ENCODE results near the gene MIOX.
"Not testable (repeated sequence)": the region's sequence is repeated elsewhere in the genome, so short reads cannot be mapped to it uniquely, and the experiment has no call there.

The MIOX gene

GRCh38 chr22:50519151-50519550 lies 32.5 kb downstream of the MIOX start:
- peaks cover 49% of the 10 kb centered on the region for H3K36me3 ChIP-seq (ENCODE audit: control insufficient read depth, insufficient read depth, low read length)
- no peak overlapping the region for H3K4me3 ChIP-seq (ENCODE audit: low read depth, low read length)
- H3K27me3 ChIP-seq (ENCODE audit: control insufficient read depth, insufficient read depth, low read length): no peaks in the 10 kb centered on the region
- H3K4me1 ChIP-seq (ENCODE audit: control insufficient read depth, insufficient read depth, low read length): no peaks in the 10 kb centered on the region
- H3K9me3 ChIP-seq (ENCODE audit: control insufficient read depth, insufficient read depth, low read length): no peaks in the 10 kb centered on the region
- no peak overlapping the region for H3K9ac ChIP-seq (ENCODE audit: low read depth, low read length)

- not testable (repeated sequence) for H3K4me3 ChIP-seq (ENCODE audit: low read depth, low read length); H3K9ac ChIP-seq (ENCODE audit: low read depth, low read length)
- H3K36me3 ChIP-seq (ENCODE audit: control insufficient read depth, insufficient read depth, low read length): peaks cover 47% of the 10 kb centered on the region
These were observed 33.5 kb downstream of the MIOX start for GRCh38 chr22:50520184-50520583.

GRCh38 chr22:50520826-50521453 lies 34.3 kb downstream of the MIOX start:
- Histone ChIP-seq H3K36me3 (ENCODE audit: control insufficient read depth, insufficient read depth, low read length) (peaks cover 47% of the 10 kb centered on the region), H3K9ac (ENCODE audit: low read depth, low read length) (no peak overlapping the region), H3K27me3 (ENCODE audit: control insufficient read depth, insufficient read depth, low read length) (no peaks in the 10 kb centered on the region)

More at GRCh38 chr22:50520184-50520583, 33.5 kb downstream of the MIOX start:
- not testable (repeated sequence) for H3K4me1 ChIP-seq (ENCODE audit: control insufficient read depth, insufficient read depth, low read length); H3K27me3 ChIP-seq (ENCODE audit: control insufficient read depth, insufficient read depth, low read length); H3K9me3 ChIP-seq (ENCODE audit: control insufficient read depth, insufficient read depth, low read length)

GRCh38 chr22:50521710-50522109 lies 35.1 kb downstream of the MIOX start:
- no peak overlapping the region for H3K9ac ChIP-seq (ENCODE audit: low read depth, low read length)
- no peaks in the 10 kb centered on the region for H3K9me3 ChIP-seq (ENCODE audit: control insufficient read depth, insufficient read depth, low read length)
- H3K27me3 ChIP-seq (ENCODE audit: control insufficient read depth, insufficient read depth, low read length): no peaks in the 10 kb centered on the region
- peaks cover 43% of the 10 kb centered on the region for H3K36me3 ChIP-seq (ENCODE audit: control insufficient read depth, insufficient read depth, low read length)
- H3K4me3 ChIP-seq (ENCODE audit: low read depth, low read length): no peak overlapping the region
- no peaks in the 10 kb centered on the region for H3K4me1 ChIP-seq (ENCODE audit: control insufficient read depth, insufficient read depth, low read length)

More at GRCh38 chr22:50520826-50521453, 34.3 kb downstream of the MIOX start:
- no peak overlapping the region for H3K4me3 ChIP-seq (ENCODE audit: low read depth, low read length)
- no peaks in the 10 kb centered on the region for H3K4me1 ChIP-seq (ENCODE audit: control insufficient read depth, insufficient read depth, low read length)
- no peaks in the 10 kb centered on the region for H3K9me3 ChIP-seq (ENCODE audit: control insufficient read depth, insufficient read depth, low read length)

- Histone ChIP-seq H3K4me1 (ENCODE audit: control insufficient read depth, insufficient read depth, low read length) (no peaks in the 10 kb centered on the region), H3K9me3 (ENCODE audit: control insufficient read depth, insufficient read depth, low read length) (no peaks in the 10 kb centered on the region), H3K9ac (ENCODE audit: low read depth, low read length) (no peak overlapping the region), H3K4me3 (ENCODE audit: low read depth, low read length) (no peak overlapping the region), H3K36me3 (ENCODE audit: control insufficient read depth, insufficient read depth, low read length) (peaks cover 38% of the 10 kb centered on the region), H3K27me3 (ENCODE audit: control insufficient read depth, insufficient read depth, low read length) (peaks cover 4% of the 10 kb centered on the region)
These were observed 35.6 kb downstream of the MIOX start for GRCh38 chr22:50522208-50522805.

GRCh38 chr22:50522806-50523438 lies 36.3 kb downstream of the MIOX start:
- no peak overlapping the region for H3K4me3 ChIP-seq (ENCODE audit: low read depth, low read length)

GRCh38 chr22:50523458-50523805 lies 36.8 kb downstream of the MIOX start:
- peaks cover 15% of the 10 kb centered on the region for H3K27me3 ChIP-seq (ENCODE audit: control insufficient read depth, insufficient read depth, low read length)
- H3K4me1 ChIP-seq (ENCODE audit: control insufficient read depth, insufficient read depth, low read length): no peaks in the 10 kb centered on the region
- no peak overlapping the region for H3K4me3 ChIP-seq (ENCODE audit: low read depth, low read length)
- H3K36me3 ChIP-seq (ENCODE audit: control insufficient read depth, insufficient read depth, low read length): peaks cover 29% of the 10 kb centered on the region
- H3K9ac ChIP-seq (ENCODE audit: low read depth, low read length): no peak overlapping the region
- no peaks in the 10 kb centered on the region for H3K9me3 ChIP-seq (ENCODE audit: control insufficient read depth, insufficient read depth, low read length)

More at GRCh38 chr22:50522806-50523438, 36.3 kb downstream of the MIOX start:
- no peak overlapping the region for H3K9ac ChIP-seq (ENCODE audit: low read depth, low read length)
- H3K36me3 ChIP-seq (ENCODE audit: control insufficient read depth, insufficient read depth, low read length): peaks cover 31% of the 10 kb centered on the region
- H3K4me1 ChIP-seq (ENCODE audit: control insufficient read depth, insufficient read depth, low read length): no peaks in the 10 kb centered on the region
- peaks cover 10% of the 10 kb centered on the region for H3K27me3 ChIP-seq (ENCODE audit: control insufficient read depth, insufficient read depth, low read length)
- no peaks in the 10 kb centered on the region for H3K9me3 ChIP-seq (ENCODE audit: control insufficient read depth, insufficient read depth, low read length)

- peak overlapping the region; percentile 87 for H3K9ac ChIP-seq (ENCODE audit: low read depth, low read length)
- H3K9me3 ChIP-seq (ENCODE audit: control insufficient read depth, insufficient read depth, low read length): no peaks in the 10 kb centered on the region
- H3K4me1 ChIP-seq (ENCODE audit: control insufficient read depth, insufficient read depth, low read length): no peaks in the 10 kb centered on the region
- H3K27me3 ChIP-seq (ENCODE audit: control insufficient read depth, insufficient read depth, low read length): peaks cover 22% of the 10 kb centered on the region
- H3K4me3 ChIP-seq (ENCODE audit: low read depth, low read length): peak overlapping the region; percentile 76
- H3K36me3 ChIP-seq (ENCODE audit: control insufficient read depth, insufficient read depth, low read length): peaks cover 28% of the 10 kb centered on the region
These were observed 37.4 kb downstream of the MIOX start for GRCh38 chr22:50523806-50524675.

- no peaks in the 10 kb centered on the region for H3K4me1 ChIP-seq (ENCODE audit: control insufficient read depth, insufficient read depth, low read length)
- peaks cover 28% of the 10 kb centered on the region for H3K27me3 ChIP-seq (ENCODE audit: control insufficient read depth, insufficient read depth, low read length)
- peaks cover 22% of the 10 kb centered on the region for H3K36me3 ChIP-seq (ENCODE audit: control insufficient read depth, insufficient read depth, low read length)
These were observed 38.0 kb downstream of the MIOX start for GRCh38 chr22:50524676-50525103.

GRCh38 chr22:50525104-50525857 lies 38.6 kb downstream of the MIOX start, which contains the start of gene SCO2:
Gene SCO2 (minus strand): TSS chr22:50525598. CDS start chr22:50524411, 1,187 bp downstream.
- H3K36me3 ChIP-seq (ENCODE audit: control insufficient read depth, insufficient read depth, low read length): peaks cover 22% of the 10 kb centered on the region
- peak within 1 kb of the TSS; percentile 87 for H3K9ac ChIP-seq (ENCODE audit: low read depth, low read length)
- no peaks in the 10 kb centered on the region for H3K4me1 ChIP-seq (ENCODE audit: control insufficient read depth, insufficient read depth, low read length)
- no peaks in the 10 kb centered on the region for H3K9me3 ChIP-seq (ENCODE audit: control insufficient read depth, insufficient read depth, low read length)
- H3K4me3 ChIP-seq (ENCODE audit: low read depth, low read length): peak within 1 kb of the TSS; percentile 76
- peaks cover 34% of the 10 kb centered on the region for H3K27me3 ChIP-seq (ENCODE audit: control insufficient read depth, insufficient read depth, low read length)

More at GRCh38 chr22:50524676-50525103, 38.0 kb downstream of the MIOX start:
- peak overlapping the region; percentile 87 for H3K9ac ChIP-seq (ENCODE audit: low read depth, low read length)
- peak overlapping the region; percentile 76 for H3K4me3 ChIP-seq (ENCODE audit: low read depth, low read length)
- no peaks in the 10 kb centered on the region for H3K9me3 ChIP-seq (ENCODE audit: control insufficient read depth, insufficient read depth, low read length)

- peaks cover 37% of the 10 kb centered on the region for H3K27me3 ChIP-seq (ENCODE audit: control insufficient read depth, insufficient read depth, low read length)
- H3K9ac ChIP-seq (ENCODE audit: low read depth, low read length): peak overlapping the region; percentile 37
- H3K4me1 ChIP-seq (ENCODE audit: control insufficient read depth, insufficient read depth, low read length): no peaks in the 10 kb centered on the region
- H3K9me3 ChIP-seq (ENCODE audit: control insufficient read depth, insufficient read depth, low read length): no peaks in the 10 kb centered on the region
- H3K36me3 ChIP-seq (ENCODE audit: control insufficient read depth, insufficient read depth, low read length): peaks cover 21% of the 10 kb centered on the region
- H3K4me3 ChIP-seq (ENCODE audit: low read depth, low read length): peak overlapping the region; percentile 76
These were observed 39.1 kb downstream of the MIOX start for GRCh38 chr22:50525858-50526107.

Measured in iPS-15b (cell line).